Endodermal cell (in vitro differentiated cells): ENCODE data around the gene RPE65. TPM values are rescaled to one million over a fixed set of nuclear protein-coding genes. Genes with fewer than 3 reads are reported as not detected.

Experiments used
- DNase-seq: peaks from one replicate; pipeline ENCODE4 v3.0.0-alpha.2; 2017
- H3K27ac ChIP-seq: 2 replicates; pipeline ENCODE4 v1.5.1; 2013; ENCODE audit warnings: mild to moderate bottlenecking, low read depth, low read length, moderate library complexity
- H3K27me3 ChIP-seq: 2 replicates; pipeline ENCODE4 v1.6.1; 2013; ENCODE audit warnings: mild to moderate bottlenecking, low read length, moderate library complexity; ENCODE audit not compliant: insufficient read depth, control insufficient read depth, poor library complexity, severe bottlenecking
- H3K36me3 ChIP-seq: 2 replicates; pipeline ENCODE4 v1.7.0; 2013; ENCODE audit warnings: mild to moderate bottlenecking, low read length, moderate library complexity; ENCODE audit not compliant: control insufficient read depth, insufficient read depth
- H3K4me1 ChIP-seq: one replicate; pipeline ENCODE4 v1.7.0; 2013; ENCODE audit warnings: low read length; ENCODE audit not compliant: control insufficient read depth, insufficient read depth
- H3K4me3 ChIP-seq: 2 replicates; pipeline ENCODE4 v1.5.1; 2013; ENCODE audit warnings: mild to moderate bottlenecking, low read length, moderate library complexity
- H3K9ac ChIP-seq: 2 replicates; pipeline ENCODE4 v1.6.1; 2013; ENCODE audit warnings: mild to moderate bottlenecking, low read length, moderate library complexity; ENCODE audit not compliant: poor library complexity, severe bottlenecking; ENCODE audit errors: extremely low read depth
- H3K9me3 ChIP-seq: 2 replicates; pipeline ENCODE4 v1.6.1; 2013; ENCODE audit warnings: mild to moderate bottlenecking, low read length, moderate library complexity; ENCODE audit not compliant: control insufficient read depth
- H3K27ac Mint-ChIP-seq: 2 replicates; pipeline ENCODE4 v1.8.0; 2020; ENCODE audit warnings: mixed read lengths
- H3K27me3 Mint-ChIP-seq: 2 replicates; pipeline ENCODE4 v1.8.0; 2021; ENCODE audit warnings: mild to moderate bottlenecking, mixed read lengths; ENCODE audit not compliant: insufficient read depth
- H3K36me3 Mint-ChIP-seq: 2 replicates; pipeline ENCODE4 v1.8.0; 2020; ENCODE audit warnings: low read depth, mixed read lengths
- H3K4me1 Mint-ChIP-seq: 2 replicates; pipeline ENCODE4 v1.8.0; 2020; ENCODE audit warnings: mixed read lengths
- H3K4me3 Mint-ChIP-seq: 2 replicates; pipeline ENCODE4 v1.8.0; 2020; ENCODE audit warnings: mild to moderate bottlenecking, moderate library complexity, mixed read lengths
- H3K9me3 Mint-ChIP-seq: 2 replicates; pipeline ENCODE4 v1.8.0; 2020; ENCODE audit warnings: mild to moderate bottlenecking, mixed read lengths
- WGBS, 2 experiments: methylation state at CpG; one replicate each; pipeline versions ENCODE4 v1.1.5 to v1.1.7; 2013; ENCODE audit warnings: missing lambda C conversion rate in 2 of 2, mixed read lengths in 1 of 2; ENCODE audit not compliant: insufficient coverage in 1 of 2, insufficient read length in 1 of 2; 5-methylcytosine and 5-hydroxymethylcytosine counted together
- total RNA-seq, 2 donors: library from RNA; stranded (reverse); fragmentation: NEBNext Ultra II Directional in 1 of 2; extraction: Animal tissue kit (Norgen Biotek cat#: 25700) in 1 of 2; gene quantifications; 2 replicates in 1 of 2; 3 replicates in 1 of 2; pipeline ENCODE4 v1.2.1, GENCODE V29; 2021
- TF ChIP-seq, protein P1 (sequence below): fragments of 200-600 bp; sonication (generic); conservative IDR thresholded peaks from 2 replicates; pipeline ENCODE4 v1.5.0; 2021; ENCODE audit warnings: antibody characterized with exemption, mild to moderate bottlenecking

The RPE65 gene
- total RNA-seq, 2 donors from 2014 or later = not detected

DNA sequence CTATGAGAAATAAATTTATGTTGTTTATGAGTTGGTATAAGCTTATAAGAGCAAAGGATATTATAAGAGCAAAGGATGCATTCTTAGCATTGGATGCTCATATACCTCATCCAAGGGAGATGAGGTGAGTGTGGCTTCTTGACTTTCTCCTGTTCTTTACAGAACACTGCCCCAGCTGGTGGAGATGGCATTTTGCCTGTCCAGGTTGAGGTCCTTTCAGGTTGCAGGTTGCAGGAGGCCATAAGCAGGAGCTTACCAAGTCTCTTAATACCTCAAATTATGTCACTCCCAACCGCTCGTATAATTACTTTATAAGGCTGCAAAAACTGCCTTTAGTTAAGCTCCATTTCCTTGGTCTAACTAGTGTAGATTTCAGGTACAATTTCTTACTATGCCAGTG lies 66.7 kb downstream of the RPE65 start:
- Histone ChIP-seq H3K27me3 (no peaks in the 10 kb centered on the region), H3K36me3 (no peaks in the 10 kb centered on the region), H3K4me3 (no peak overlapping the region), H3K9ac (no peak overlapping the region), H3K27ac (no peak overlapping the region), H3K4me1 (no peaks in the 10 kb centered on the region), H3K9me3 (peaks cover 20% of the 10 kb centered on the region)
- no peaks in the 10 kb centered on the region for H3K27me3 Mint-ChIP-seq
- H3K36me3 Mint-ChIP-seq = peaks cover 4% of the 10 kb centered on the region
- TF ChIP-seq, protein P1, sequence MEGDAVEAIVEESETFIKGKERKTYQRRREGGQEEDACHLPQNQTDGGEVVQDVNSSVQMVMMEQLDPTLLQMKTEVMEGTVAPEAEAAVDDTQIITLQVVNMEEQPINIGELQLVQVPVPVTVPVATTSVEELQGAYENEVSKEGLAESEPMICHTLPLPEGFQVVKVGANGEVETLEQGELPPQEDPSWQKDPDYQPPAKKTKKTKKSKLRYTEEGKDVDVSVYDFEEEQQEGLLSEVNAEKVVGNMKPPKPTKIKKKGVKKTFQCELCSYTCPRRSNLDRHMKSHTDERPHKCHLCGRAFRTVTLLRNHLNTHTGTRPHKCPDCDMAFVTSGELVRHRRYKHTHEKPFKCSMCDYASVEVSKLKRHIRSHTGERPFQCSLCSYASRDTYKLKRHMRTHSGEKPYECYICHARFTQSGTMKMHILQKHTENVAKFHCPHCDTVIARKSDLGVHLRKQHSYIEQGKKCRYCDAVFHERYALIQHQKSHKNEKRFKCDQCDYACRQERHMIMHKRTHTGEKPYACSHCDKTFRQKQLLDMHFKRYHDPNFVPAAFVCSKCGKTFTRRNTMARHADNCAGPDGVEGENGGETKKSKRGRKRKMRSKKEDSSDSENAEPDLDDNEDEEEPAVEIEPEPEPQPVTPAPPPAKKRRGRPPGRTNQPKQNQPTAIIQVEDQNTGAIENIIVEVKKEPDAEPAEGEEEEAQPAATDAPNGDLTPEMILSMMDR = no peak
- no peak overlapping the region for H3K27ac Mint-ChIP-seq
- 96 to 100% methylated on average over 2 of the region's 2 CpGs for WGBS, 2 experiments
- H3K9me3 Mint-ChIP-seq = peaks cover 35% of the 10 kb centered on the region
- no peak overlapping the region for H3K4me3 Mint-ChIP-seq
- H3K4me1 Mint-ChIP-seq = no peaks in the 10 kb centered on the region
- no peak for DNase-seq

DNA sequence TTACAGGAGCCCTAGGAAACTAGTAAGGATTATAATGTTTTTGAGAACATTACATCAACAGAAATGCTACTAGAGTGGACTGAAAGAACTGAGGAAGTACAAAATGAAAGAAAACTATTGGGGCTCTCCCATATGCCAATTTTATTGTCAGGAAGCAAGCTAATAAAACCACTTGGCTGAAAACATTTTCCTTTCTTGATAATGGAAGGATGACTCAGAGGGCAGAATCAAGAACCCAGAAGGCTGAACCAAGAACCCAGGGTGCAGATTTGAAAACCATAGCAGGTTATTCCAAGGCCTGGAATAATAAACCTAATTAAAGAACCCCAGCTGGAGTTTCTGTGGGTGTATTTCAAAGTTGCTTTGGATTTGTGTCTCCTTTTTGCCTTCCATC lies 70.7 kb downstream of the RPE65 start:
- Histone ChIP-seq H3K9me3 (peaks cover 6% of the 10 kb centered on the region), H3K9ac (no peak overlapping the region), H3K4me3 (no peak overlapping the region), H3K36me3 (no peaks in the 10 kb centered on the region), H3K27me3 (peaks cover 5% of the 10 kb centered on the region), H3K4me1 (no peaks in the 10 kb centered on the region), H3K27ac (no peak overlapping the region)
- no peaks in the 10 kb centered on the region for H3K27me3 Mint-ChIP-seq
- H3K36me3 Mint-ChIP-seq = no peaks in the 10 kb centered on the region
- no peak for DNase-seq
- H3K4me1 Mint-ChIP-seq = peaks cover 4% of the 10 kb centered on the region
- H3K4me3 Mint-ChIP-seq = no peak overlapping the region
- H3K9me3 Mint-ChIP-seq = no peaks in the 10 kb centered on the region
- TF ChIP-seq, protein P1 = no peak
- no peak overlapping the region for H3K27ac Mint-ChIP-seq

Other genes starting within 250 kb of the RPE65 start
- 100 to 1,000 TPM in 1 of 2 donors, 10 to 100 TPM in 1; 90.8 to 115 TPM for gene WLS, start 217.4 kb downstream of the RPE65 start, total RNA-seq
- gene DEPDC1, start 47.1 kb upstream of the RPE65 start, total RNA-seq = 10 to 100 TPM; 25.1 to 40.0 TPM